Stomach (tissue), 9 donors: Measurements from ENCODE around the gene HORMAD1. TPM values are rescaled to one million over a fixed set of nuclear protein-coding genes. Genes with fewer than 3 reads are reported as not detected.
"Not testable (repeated sequence)": the region's sequence is repeated elsewhere in the genome, so short reads cannot be mapped to it uniquely, and the experiment has no call there.

Source experiments
- DNase-seq, 2 donors: peaks; one replicate each; pipeline versions ENCODE4 v3.0.0 to v3.0.0-alpha.2; 2013 to 2019
- H3K27ac ChIP-seq, 5 donors: fragments of 200-600 bp in 4 of 5; sonication (generic) in 4 of 5; one replicate each; pipeline ENCODE4 v1.5.1; 2013 to 2019; ENCODE audit warnings: mild to moderate bottlenecking in 1 of 5, moderate library complexity in 1 of 5
- H3K27me3 ChIP-seq, 3 donors: fragments of 200-600 bp; sonication (generic); one replicate each; pipeline ENCODE4 v1.5.1; 2017 to 2019; ENCODE audit warnings: mixed run types in 1 of 3
- H3K36me3 ChIP-seq, 4 donors: fragments of 200-600 bp; sonication (generic); 1 replicate in 3 of 4; 2 replicates in 1 of 4; pipeline ENCODE4 v1.5.1; 2016 to 2019
- H3K4me1 ChIP-seq, 4 donors: fragments of 200-600 bp; sonication (generic); one replicate each; pipeline ENCODE4 v1.5.1; 2016 to 2019
- H3K4me3 ChIP-seq, 4 donors: fragments of 200-600 bp; sonication (generic) in 3 of 4; one replicate each; pipeline ENCODE4 v1.5.1; 2016 to 2019; ENCODE audit warnings: mild to moderate bottlenecking in 1 of 4
- H3K9me3 ChIP-seq, 4 donors: fragments of 200-600 bp; sonication (generic); one replicate each; pipeline ENCODE4 v1.5.1; 2016 to 2019
- CTCF ChIP-seq, 7 experiments: fragments of 450-650 bp in 4 of 7; fragments of 200-600 bp in 3 of 7; sonication (generic) in 3 of 7; IDR thresholded peaks; one replicate each; pipeline ENCODE4 v1.5.1; 2016 to 2019; ENCODE audit warnings: antibody characterized with exemption in 7 of 7, control low read depth in 2 of 7, mild to moderate bottlenecking in 1 of 7
- EP300 ChIP-seq: sonication (generic); formaldehyde crosslinking; IDR thresholded peaks from one replicate; pipeline ENCODE4 v1.6.1; 2017; ENCODE audit warnings: antibody characterized with exemption
- POLR2A ChIP-seq, 4 donors: fragments of 450-650 bp; IDR thresholded peaks; one replicate each; pipeline ENCODE4 v1.6.1; 2016; ENCODE audit warnings: antibody characterized with exemption in 4 of 4, control low read depth in 2 of 4, mild to moderate bottlenecking in 1 of 4, moderate library complexity in 1 of 4
- POLR2AphosphoS5 ChIP-seq, 3 donors: sonication (generic); formaldehyde crosslinking; IDR thresholded peaks; one replicate each; pipeline ENCODE4 v1.6.1; 2016; ENCODE audit warnings: antibody characterized with exemption in 3 of 3
- WGBS, 5 donors: extraction: QIAGEN DNeasy Blood & Tissue Kit in 3 of 5; methylation state at CpG; one replicate each; pipeline versions ENCODE4 v1.1.5 to v1.1.7; 2013 to 2018; 5-methylcytosine and 5-hydroxymethylcytosine counted together
- intact Hi-C: fragments of 100-400 bp; cut with DNase I; formaldehyde crosslinking; loops from one replicate; pipeline ENCODE4 v1.15.1; 2023; ENCODE audit warnings: low total_unique reads
- polyA plus RNA-seq, 3 donors: library from polyadenylated mRNA; stranded (reverse); fragments of 200-250 nt; gene quantifications; one replicate each; pipeline ENCODE4 v1.2.3, GENCODE V29; 2013
- total RNA-seq, 5 donors: library from RNA; depleted of rRNA; stranded (reverse); fragments of >200 nt; gene quantifications; one replicate each; pipeline versions ENCODE4 v1.1.0 to v1.2.3, GENCODE V29; 2014 to 2016
- donor health status: healthy with polysubstance abuse.
- donor health status: Bipolar disorder and iron deficiency.
- donor health status: healthy.

The HORMAD1 gene
- total and polyA plus RNA-seq, 8 donors, result 0.13 to 37.1 (median 0.55) TPM; not detected in 5

- intact Hi-C loops, result no loop called here
- no peak overlapping the region for H3K27ac ChIP-seq
- no peaks in the 10 kb centered on the region for H3K9me3 ChIP-seq
- no peaks in the 10 kb centered on the region for H3K27me3 ChIP-seq
- no peak overlapping the region for H3K4me3 ChIP-seq
- peaks cover 0 to 36% (median 19%) of the 10 kb centered on the region in 4 donors for H3K36me3 ChIP-seq
- DNase-seq, result no peak
- no peaks in the 10 kb centered on the region for H3K4me1 ChIP-seq
- no peak for TF ChIP-seq CTCF (IDR thresholded peaks at IDR 0.05)
- no peak for TF ChIP-seq EP300
- no peak for TF ChIP-seq POLR2AphosphoS5 (IDR thresholded peaks at IDR 0.05)
- no peak for TF ChIP-seq POLR2A (IDR thresholded peaks at IDR 0.05)
- WGBS, 5 donors, result 80 to 93% (median 89%) methylated on average over 3 of the region's 3 CpGs
Measured at GRCh38 chr1:150730130-150730721, 9.5 kb upstream of the HORMAD1 start.

GRCh38 chr1:150724336-150724735 is 3.6 kb upstream of the HORMAD1 start:
- WGBS, 5 donors, result 33 to 63% (median 48%) methylated on average over 2 of the region's 2 CpGs
- no peaks in the 10 kb centered on the region for H3K9me3 ChIP-seq
- no peak for DNase-seq
- TF ChIP-seq EP300, result no peak
- no peak for TF ChIP-seq POLR2A (IDR thresholded peaks at IDR 0.05)
- TF ChIP-seq POLR2AphosphoS5 (IDR thresholded peaks at IDR 0.05), result no peak
- no peak for TF ChIP-seq CTCF (IDR thresholded peaks at IDR 0.05)
- H3K36me3 ChIP-seq, result no peaks in the 10 kb centered on the region
- intact Hi-C loops, result no loop called here
- no peaks in the 10 kb centered on the region for H3K27me3 ChIP-seq
- H3K4me1 ChIP-seq, result no peaks in the 10 kb centered on the region
- no peak overlapping the region for H3K27ac ChIP-seq
- H3K4me3 ChIP-seq, result no peak overlapping the region

- WGBS, 5 donors, result 95 to 98% (median 96%) methylated on average over 21 of the region's 21 CpGs
- intact Hi-C loops, result no loop called here
Measured at GRCh38 chr1:150720098-150720497, 597 bp downstream of the HORMAD1 start.

GRCh38 chr1:150718225-150718891 is 2.3 kb downstream of the HORMAD1 start:
- Histone ChIP-seq H3K4me1 (no peaks in the 10 kb centered on the region), H3K9me3 (no peaks in the 10 kb centered on the region), H3K4me3 (no peak overlapping the region), H3K27ac (no peak overlapping the region), H3K36me3 (no peaks in the 10 kb centered on the region), H3K27me3 (no peaks in the 10 kb centered on the region)
- no peak for DNase-seq
- WGBS, 5 donors, result 79 to 84% (median 82%) methylated on average over 11 of the region's 11 CpGs
- intact Hi-C loops, result no loop called here
- TF ChIP-seq CTCF (IDR thresholded peaks at IDR 0.05), result no peak

More at GRCh38 chr1:150720098-150720497, 597 bp downstream of the HORMAD1 start:
- H3K27ac ChIP-seq, result no peak overlapping the region
- H3K4me1 ChIP-seq, result no peaks in the 10 kb centered on the region
- no peaks in the 10 kb centered on the region for H3K9me3 ChIP-seq
- no peak overlapping the region for H3K4me3 ChIP-seq
- TF ChIP-seq CTCF (IDR thresholded peaks at IDR 0.05) (no peak), EP300 (no peak), POLR2A (IDR thresholded peaks at IDR 0.05) (no peak), POLR2AphosphoS5 (IDR thresholded peaks at IDR 0.05) (no peak)
- H3K27me3 ChIP-seq, result no peaks in the 10 kb centered on the region
- H3K36me3 ChIP-seq, result no peaks in the 10 kb centered on the region
- DNase-seq, result no peak

- H3K4me1 ChIP-seq, DNase-seq, H3K36me3 ChIP-seq, intact Hi-C loops, H3K27me3 ChIP-seq, H3K4me3 ChIP-seq, H3K27ac ChIP-seq, H3K9me3 ChIP-seq: not testable (repeated sequence)
- 67 to 86% (median 71%) methylated on average over 1 of the region's 1 CpG for WGBS, 5 donors
Measured at GRCh38 chr1:150709031-150709430, 11.7 kb downstream of the HORMAD1 start.
